Measurements from ENCODE around the gene TNFRSF18.
A peak's percentile ranks its signal among the peaks of the same experiment; 100 is the strongest.

TNFRSF18 gene

DNA sequence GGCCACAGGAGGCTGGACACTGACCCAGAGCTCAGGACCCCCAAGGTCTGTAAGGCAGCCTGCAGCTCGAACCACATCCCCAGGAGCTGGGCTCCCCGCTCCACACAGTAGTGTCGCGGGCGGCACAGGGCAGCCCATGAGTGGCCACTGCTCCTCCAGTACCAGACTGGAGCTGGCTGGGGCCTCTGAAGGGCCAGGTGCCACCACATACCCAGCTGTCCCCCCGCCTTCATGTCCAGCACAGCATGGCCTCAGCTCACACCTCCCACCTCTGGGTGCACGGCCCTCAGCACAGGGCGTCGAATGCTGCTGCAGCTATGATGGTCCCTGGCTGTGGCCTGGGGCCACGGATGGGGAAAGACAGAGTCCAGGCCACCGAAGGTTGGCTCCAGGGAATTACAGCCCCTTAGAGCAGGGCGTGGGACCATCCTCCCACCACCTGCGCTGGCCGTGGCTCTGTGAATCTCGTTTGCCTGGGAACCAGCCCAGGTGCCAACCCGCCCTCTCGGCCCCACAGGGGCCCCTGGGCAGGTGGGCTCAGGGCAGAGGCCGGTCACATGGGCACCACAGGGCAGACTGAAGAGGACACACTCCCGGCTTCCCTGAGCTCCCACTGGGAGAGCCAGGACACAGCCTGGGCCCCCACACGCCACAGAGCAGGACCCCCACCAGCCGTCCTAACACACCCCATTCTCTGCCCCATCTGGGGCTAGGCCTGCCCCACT lies 9.7 kb upstream of the TNFRSF18 start:
- DNase-seq (ENCODE audit: low spot score): no peak
- peaks cover 15% of the 10 kb centered on the region for H3K4me1 Mint-ChIP-seq (ENCODE audit: low read depth)
- H3K4me3 Mint-ChIP-seq: no peak overlapping the region
- peak overlapping the region; percentile 87 for H3K27ac Mint-ChIP-seq
- peaks cover 18% of the 10 kb centered on the region for H3K36me3 Mint-ChIP-seq (ENCODE audit: low read depth)
- H3K27me3 Mint-ChIP-seq (ENCODE audit: low read depth): no peaks in the 10 kb centered on the region
- no peaks in the 10 kb centered on the region for H3K9me3 Mint-ChIP-seq

DNA sequence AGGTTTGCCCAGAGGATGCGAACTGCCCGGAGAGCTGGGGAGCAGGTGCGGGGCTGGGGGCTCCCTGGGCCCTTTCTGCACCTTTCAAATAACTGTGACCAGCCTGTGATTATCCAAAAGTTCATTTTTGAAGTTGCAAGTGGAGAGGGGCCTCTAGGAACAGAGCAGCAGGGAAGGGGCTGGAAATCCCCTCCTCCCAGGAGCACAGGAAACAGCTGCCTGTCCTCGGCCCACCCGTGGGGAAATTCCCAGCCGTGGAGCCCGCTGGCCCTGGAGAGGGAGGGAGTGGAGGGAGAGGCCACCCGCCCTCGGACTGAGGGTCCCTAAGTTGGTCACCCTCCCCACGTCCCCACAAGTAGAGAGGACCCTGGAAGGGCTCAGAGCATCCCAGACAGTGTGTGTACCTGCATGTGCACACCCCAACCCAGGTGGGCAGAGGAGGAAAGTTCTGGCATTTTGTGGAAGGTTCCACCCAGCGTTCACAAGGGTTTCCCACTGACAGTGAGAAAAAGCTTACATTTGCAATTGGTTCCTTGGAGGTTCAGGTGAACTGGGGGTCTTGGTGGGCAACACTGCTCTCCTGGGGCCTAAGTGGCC lies 8.8 kb upstream of the TNFRSF18 start:
- peaks cover 15% of the 10 kb centered on the region for H3K4me1 Mint-ChIP-seq (ENCODE audit: low read depth)
- H3K27me3 Mint-ChIP-seq (ENCODE audit: low read depth): no peaks in the 10 kb centered on the region
- no peaks in the 10 kb centered on the region for H3K9me3 Mint-ChIP-seq
- H3K4me3 Mint-ChIP-seq: peak overlapping the region; percentile 21
- H3K27ac Mint-ChIP-seq: no peak overlapping the region
- peak; percentile 46 for DNase-seq (ENCODE audit: low spot score)
- H3K36me3 Mint-ChIP-seq (ENCODE audit: low read depth): peaks cover 14% of the 10 kb centered on the region

DNA sequence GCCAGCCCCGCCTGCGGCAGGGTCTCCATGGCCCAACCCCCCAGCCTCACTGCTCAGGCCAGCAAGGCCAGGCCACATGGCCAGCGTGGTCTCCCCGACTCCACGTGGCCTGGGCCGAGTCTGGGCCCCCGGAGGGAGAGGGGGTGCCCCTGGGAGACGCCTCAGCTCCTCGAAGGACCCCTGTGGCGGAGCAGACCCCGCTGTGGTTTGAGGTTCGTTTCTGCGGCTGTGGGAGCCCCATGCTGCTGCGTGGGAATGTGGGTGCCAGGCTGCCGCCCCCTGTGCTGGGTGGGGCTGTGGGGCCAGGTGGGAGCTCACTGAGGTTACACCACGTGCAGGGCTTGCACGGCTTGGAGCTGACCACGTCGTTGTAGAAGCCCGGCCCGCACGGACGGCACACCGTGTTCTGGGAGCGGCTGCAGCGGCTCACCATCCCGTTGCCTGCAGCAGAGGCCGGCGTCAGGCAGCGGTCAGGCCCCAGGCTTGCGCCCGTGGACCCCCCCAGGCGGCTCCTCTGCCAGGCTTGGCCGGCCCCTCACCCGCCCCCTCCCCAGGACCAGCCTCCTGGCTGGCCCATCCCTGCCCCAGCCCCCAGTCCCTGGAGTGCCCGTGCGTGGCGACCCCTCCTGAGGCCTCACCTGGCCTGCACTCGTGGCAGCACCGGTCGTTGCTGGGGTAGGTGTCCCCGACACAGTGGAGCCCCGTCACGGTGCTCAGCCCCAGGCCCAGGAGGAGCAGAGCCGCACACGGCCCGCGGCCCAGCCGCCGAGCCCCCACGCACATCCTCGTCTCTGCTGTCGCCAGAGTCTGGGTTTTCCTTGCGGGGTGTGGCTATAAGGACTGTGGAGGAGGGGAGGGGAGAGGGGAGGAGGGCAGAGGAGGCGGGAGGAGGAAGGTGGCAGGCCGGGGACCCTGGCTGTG lies 7.2 kb upstream of the TNFRSF18 start, which contains the start of gene TNFRSF4:
Gene TNFRSF4, minus strand, starts transcription at position 809 of the 921 bp plus-strand sequence. Its CDS starts 26 bp downstream, at position 783.
- peaks cover 21% of the 10 kb centered on the region for H3K4me1 Mint-ChIP-seq (ENCODE audit: low read depth)
- peaks cover 9% of the 10 kb centered on the region for H3K36me3 Mint-ChIP-seq (ENCODE audit: low read depth)
- peak within 1 kb of the TSS; percentile 52 for H3K27ac Mint-ChIP-seq
- no peaks in the 10 kb centered on the region for H3K27me3 Mint-ChIP-seq (ENCODE audit: low read depth)
- peak within 1 kb of the TSS; percentile 64 for H3K4me3 Mint-ChIP-seq
- no peaks in the 10 kb centered on the region for H3K9me3 Mint-ChIP-seq
- DNase-seq (ENCODE audit: low spot score): peak; percentile 47

DNA sequence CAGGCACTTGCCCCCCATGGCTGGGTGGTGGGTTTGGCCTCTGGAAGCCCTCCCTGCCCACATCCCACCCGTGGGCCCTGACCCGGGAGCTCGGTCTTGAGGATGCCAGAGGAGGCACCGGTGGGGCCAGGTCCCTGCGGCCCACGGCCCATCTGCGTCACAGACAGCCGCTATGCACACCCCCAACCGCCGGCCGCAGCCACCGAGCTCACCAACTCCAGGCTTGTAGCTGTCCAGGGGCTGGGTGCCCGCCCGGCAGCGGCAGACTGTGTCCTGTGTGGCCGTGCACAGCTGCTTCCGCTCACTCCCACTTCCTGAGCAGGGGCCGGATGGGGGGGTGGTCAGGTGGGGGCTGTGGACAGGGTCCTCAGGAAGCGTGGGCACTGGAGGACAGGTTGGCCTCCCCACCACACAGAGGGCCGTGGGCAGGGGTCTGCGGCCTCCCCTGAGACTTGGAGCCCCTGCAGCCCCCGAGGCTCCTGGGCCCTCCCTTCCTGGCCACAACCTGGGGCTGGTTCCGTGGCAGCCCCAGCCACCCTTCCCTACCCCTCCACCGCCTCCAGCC lies 6.5 kb upstream of the TNFRSF18 start:
- Mint-ChIP-seq H3K27me3 (ENCODE audit: low read depth) (no peaks in the 10 kb centered on the region), H3K27ac (no peak overlapping the region), H3K36me3 (ENCODE audit: low read depth) (peaks cover 9% of the 10 kb centered on the region), H3K4me3 (peak overlapping the region; percentile 51), H3K4me1 (ENCODE audit: low read depth) (peaks cover 28% of the 10 kb centered on the region), H3K9me3 (no peaks in the 10 kb centered on the region)
- peak; percentile 55 for DNase-seq (ENCODE audit: low spot score)

DNA sequence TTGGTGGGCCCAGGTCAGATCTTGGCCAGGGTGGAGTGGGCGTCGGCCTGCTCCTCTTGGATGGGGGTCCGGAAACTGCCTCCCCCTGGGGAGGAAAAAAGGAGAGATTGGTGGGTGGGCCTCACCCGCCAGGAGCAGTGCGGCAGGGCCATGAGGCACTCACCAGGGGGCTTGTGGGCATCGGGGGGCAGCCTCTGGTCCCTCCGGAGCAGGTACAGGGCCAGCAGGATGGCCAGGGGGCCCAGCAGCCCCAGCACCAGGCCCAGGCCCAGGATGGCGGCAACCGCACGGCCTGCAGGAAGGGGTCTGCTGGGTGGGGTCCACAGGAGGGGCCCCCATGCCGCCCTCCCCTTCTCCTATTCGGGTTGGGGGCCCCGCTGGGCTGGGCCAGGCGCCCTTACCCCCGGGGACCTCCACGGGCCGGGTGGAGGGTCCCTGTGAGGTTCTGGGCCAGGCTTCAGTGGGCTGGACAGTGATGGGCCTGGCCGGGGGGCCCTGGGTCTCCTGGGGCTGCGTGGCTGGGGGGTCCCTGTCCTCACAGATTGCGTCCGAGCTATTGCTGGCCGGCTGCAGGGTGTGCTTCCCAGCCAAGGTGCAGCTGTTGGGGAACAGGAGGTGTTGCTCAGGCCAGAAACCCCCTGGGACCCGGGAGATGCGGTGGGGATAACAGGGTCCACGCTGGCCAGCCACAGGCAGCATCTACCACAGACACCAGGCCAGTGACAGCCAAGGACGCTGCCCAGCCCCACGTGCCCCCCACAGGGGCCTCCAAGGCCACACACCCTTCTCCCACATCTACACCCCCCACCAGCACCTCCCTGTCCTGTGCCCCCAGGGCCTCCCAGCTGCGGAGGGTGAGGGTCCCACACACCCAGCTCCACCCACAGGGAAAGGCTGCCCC lies 5.4 kb upstream of the TNFRSF18 start:
- H3K4me1 Mint-ChIP-seq (ENCODE audit: low read depth): peaks cover 26% of the 10 kb centered on the region
- DNase-seq (ENCODE audit: low spot score): no peak
- peak overlapping the region; percentile 36 for H3K27ac Mint-ChIP-seq
- H3K36me3 Mint-ChIP-seq (ENCODE audit: low read depth): peaks cover 7% of the 10 kb centered on the region
- H3K4me3 Mint-ChIP-seq: peak overlapping the region; percentile 36
- no peaks in the 10 kb centered on the region for H3K27me3 Mint-ChIP-seq (ENCODE audit: low read depth)
- H3K9me3 Mint-ChIP-seq: no peaks in the 10 kb centered on the region

DNA sequence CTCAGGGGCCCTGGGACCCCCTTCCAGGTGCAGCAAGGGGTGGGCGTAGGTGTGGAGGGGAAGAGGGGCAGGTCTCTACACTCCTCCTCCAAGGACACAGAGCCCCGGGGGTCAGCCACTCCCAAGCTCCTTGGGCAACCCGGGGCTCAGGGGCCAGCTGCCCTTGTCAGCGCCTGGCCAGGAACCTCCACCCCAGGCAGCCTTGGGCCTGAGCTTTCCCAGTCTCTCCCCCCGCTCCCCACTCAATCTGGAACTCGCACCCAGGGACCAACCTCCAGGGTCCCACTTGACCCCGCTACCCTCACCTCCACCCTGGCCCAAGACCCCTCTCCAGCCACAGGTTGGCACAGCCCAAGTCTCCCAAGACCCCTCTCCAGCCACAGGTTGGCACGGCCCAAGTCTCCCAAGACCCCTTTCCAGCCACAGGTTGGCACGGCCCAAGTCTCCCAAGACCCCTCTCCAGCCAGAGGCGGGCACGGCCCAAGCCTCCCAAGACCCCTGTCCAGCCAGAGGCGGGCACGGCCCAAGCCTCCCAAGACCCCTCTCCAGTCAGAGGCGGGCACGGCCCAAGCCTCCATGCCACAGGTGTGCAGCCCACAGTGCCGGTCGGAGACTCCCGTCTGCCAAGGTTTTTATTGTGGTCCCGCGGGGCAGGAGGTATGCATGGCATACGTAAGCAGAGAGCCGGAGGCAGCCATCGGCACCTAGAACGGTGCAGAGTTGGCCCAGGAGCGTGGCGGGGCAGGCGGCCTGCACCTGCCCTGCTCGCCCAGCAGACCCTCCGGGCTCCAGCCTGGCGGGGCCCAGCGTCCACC lies 4.5 kb upstream of the TNFRSF18 start:
- Mint-ChIP-seq H3K9me3 (no peaks in the 10 kb centered on the region), H3K4me1 (ENCODE audit: low read depth) (peaks cover 22% of the 10 kb centered on the region), H3K27ac (peak overlapping the region; percentile 49), H3K36me3 (ENCODE audit: low read depth) (peaks cover 1% of the 10 kb centered on the region), H3K27me3 (ENCODE audit: low read depth) (no peaks in the 10 kb centered on the region), H3K4me3 (peak overlapping the region; percentile 32)
- no peak for DNase-seq (ENCODE audit: low spot score)

DNA sequence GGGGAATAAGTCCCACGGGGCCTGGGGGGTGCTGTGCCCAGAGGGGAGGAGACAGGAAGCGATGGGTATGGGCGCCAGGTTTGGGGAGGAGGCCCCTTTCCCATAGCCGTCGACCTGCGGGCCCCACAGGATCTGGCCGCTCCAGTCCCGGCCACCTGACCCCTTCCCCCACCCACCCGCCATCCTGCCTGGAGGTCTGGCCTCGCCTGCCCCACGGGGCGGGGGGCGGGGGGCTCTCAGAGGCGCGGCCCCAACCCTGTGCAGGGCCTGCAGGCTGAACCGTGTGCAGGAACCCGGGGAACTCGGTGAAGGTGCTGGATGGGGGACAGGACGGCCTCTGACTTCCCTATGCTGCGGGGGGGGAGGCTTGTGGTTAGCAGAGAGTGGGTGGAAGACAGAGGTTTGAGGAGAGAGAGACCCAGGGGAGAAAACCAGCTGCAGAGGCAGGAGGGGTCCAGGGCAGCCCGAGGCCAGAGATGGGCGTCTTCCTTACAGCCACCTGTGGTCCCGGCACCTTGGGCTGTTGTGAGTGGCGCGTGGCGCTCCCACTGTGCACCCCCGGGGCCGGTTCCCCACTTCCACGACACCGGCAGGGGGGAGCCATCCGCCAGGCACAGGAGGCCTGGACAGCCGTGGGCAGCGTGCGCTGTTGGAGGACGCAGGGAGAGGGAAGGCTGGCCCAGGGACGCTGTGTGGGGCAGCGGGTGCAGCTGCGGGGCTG lies 2.5 kb upstream of the TNFRSF18 start:
- Mint-ChIP-seq H3K27ac (peak overlapping the region; percentile 90), H3K27me3 (ENCODE audit: low read depth) (no peaks in the 10 kb centered on the region), H3K4me1 (ENCODE audit: low read depth) (peaks cover 12% of the 10 kb centered on the region), H3K36me3 (ENCODE audit: low read depth) (no peaks in the 10 kb centered on the region), H3K9me3 (no peaks in the 10 kb centered on the region), H3K4me3 (peak overlapping the region; percentile 84)
- peak; percentile 65 for DNase-seq (ENCODE audit: low spot score)

DNA sequence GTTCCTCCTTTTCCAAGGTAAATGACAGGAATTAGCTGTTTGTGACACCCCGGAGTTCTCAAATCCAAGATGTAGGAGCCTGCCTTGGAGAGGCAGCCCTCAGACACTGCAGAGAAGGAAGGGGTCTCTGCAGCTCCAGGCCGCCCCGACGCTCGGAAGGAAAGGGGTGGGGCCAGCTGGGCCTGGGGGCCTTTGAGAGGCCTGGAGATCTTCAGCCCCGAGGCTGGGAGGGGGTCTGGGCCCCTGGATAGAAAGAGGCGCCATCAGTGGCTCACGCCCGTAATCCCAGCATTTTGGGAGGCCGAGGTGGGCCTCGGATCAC lies 1.1 kb upstream of the TNFRSF18 start:
- H3K4me3 Mint-ChIP-seq: peak overlapping the region; percentile 84
- no peak overlapping the region for H3K27ac Mint-ChIP-seq
- H3K36me3 Mint-ChIP-seq (ENCODE audit: low read depth): no peaks in the 10 kb centered on the region
- peaks cover 12% of the 10 kb centered on the region for H3K4me1 Mint-ChIP-seq (ENCODE audit: low read depth)
- H3K27me3 Mint-ChIP-seq (ENCODE audit: low read depth): no peaks in the 10 kb centered on the region
- H3K9me3 Mint-ChIP-seq: no peaks in the 10 kb centered on the region
- no peak for DNase-seq (ENCODE audit: low spot score)

DNA sequence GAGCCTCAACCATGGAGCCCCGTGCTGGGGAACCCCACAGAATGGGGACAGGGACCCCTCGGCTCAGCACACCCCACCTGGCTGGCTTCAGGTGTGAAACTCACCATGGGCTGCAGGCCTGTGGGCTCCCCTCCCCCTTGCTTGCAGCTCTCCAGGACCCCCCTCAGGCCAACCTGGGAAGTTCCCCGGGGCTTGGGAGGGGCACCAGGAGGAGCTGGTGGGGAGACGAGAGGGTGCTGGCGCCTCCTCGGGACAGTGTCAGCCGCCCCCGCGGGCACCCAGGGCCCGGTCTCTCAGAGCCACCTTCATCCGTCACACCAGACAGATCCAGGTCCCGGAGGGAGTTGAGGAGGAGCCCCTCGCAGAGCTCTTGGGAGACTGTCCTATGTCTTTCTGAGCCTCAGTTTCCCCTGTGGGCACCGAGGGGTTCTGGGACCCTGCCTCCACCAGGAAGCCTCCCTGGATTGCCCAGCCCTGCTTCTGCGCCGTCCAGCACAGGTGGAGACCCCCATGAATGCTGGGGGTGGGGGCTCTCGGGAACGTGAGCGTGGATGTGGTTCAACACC lies 657 bp upstream of the TNFRSF18 start:
- peaks cover 12% of the 10 kb centered on the region for H3K4me1 Mint-ChIP-seq (ENCODE audit: low read depth)
- peak overlapping the region; percentile 59 for H3K4me3 Mint-ChIP-seq
- no peaks in the 10 kb centered on the region for H3K36me3 Mint-ChIP-seq (ENCODE audit: low read depth)
- H3K27ac Mint-ChIP-seq: no peak overlapping the region
- DNase-seq (ENCODE audit: low spot score): no peak
- H3K27me3 Mint-ChIP-seq (ENCODE audit: low read depth): no peaks in the 10 kb centered on the region
- no peaks in the 10 kb centered on the region for H3K9me3 Mint-ChIP-seq

DNA sequence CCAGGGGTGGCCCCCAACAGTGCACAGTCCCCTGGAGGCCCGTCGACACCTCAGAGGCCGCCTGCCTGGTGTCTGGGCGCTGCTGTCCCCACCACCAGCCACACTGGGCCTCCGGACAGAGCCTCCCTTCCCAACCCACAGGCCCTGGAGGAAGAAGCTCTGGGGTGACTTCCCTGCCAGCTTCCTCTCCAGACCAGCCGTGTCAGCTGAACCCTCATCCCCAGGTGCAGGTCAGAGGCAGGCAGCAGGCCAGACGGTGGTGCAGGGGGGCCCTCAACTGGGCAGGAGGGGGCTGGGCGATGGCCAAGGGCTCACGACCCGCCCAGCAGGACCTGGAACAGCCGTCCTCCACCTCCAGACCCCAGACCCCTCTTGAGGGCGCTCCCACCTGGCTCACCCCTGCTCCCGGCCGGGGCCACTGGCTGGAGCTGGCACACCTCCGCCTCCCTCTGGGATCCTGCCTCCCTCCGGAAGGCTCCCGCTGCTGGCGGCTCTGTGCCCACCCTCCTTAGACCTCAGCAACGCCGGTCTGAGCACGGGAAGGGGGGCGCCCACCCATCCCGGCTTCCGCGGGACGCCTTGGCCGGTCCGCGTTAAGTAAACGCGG lies 520 bp downstream of the TNFRSF18 start:
- Mint-ChIP-seq H3K4me1 (ENCODE audit: low read depth) (peaks cover 12% of the 10 kb centered on the region), H3K27ac (no peak overlapping the region), H3K9me3 (no peaks in the 10 kb centered on the region), H3K27me3 (ENCODE audit: low read depth) (no peaks in the 10 kb centered on the region), H3K4me3 (peak overlapping the region; percentile 55), H3K36me3 (ENCODE audit: low read depth) (no peaks in the 10 kb centered on the region)
- no peak for DNase-seq (ENCODE audit: low spot score)

DNA sequence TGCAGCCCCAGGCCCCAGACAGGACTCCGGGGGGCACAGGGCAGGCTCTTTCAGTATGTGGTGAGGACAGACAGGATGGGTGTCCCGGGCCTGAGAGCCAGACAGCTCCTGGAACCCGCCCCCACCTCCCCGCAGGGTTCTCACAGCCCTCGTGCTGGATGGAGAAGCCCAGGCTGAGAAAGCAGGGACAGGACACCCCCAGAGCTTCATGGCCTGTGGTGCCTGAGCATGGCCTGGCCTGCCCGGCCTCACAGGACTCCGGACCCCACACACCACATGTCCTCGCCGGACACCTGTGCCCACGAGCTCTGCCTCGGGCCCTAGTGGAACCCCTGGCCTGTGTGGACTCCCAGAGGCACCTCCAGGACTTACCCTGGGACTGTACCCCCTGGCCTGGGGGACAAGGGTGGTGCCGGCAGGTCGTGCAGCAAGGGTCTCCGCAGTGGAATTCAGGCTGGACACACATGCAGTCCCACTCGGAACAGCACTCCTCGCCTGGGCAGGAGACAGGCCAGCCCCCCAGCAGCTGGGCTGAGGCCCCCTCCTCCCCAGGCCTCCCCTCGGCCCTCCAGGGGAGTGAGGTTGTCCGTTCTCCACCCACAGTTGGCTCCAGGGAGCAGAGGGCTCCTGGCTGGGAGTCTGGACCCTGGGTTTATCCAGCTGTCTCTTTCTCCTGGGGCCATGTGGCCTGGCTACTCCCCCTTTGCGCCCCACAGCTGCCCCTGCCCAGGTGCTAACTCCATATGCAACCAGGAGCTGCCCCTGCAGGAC lies 1.2 kb downstream of the TNFRSF18 start:
- no peaks in the 10 kb centered on the region for H3K27me3 Mint-ChIP-seq (ENCODE audit: low read depth)
- H3K4me3 Mint-ChIP-seq: peak overlapping the region; percentile 55
- no peak for DNase-seq (ENCODE audit: low spot score)
- no peak overlapping the region for H3K27ac Mint-ChIP-seq
- H3K4me1 Mint-ChIP-seq (ENCODE audit: low read depth): peaks cover 16% of the 10 kb centered on the region
- H3K36me3 Mint-ChIP-seq (ENCODE audit: low read depth): no peaks in the 10 kb centered on the region
- H3K9me3 Mint-ChIP-seq: no peaks in the 10 kb centered on the region
